GF-D8 (cell line): ENCODE measurements around the gene TSKU.

Experiments used
- DNase-seq: peaks from one replicate; lab custom pipeline; 2025; lab: John Stamatoyannopoulos, UW

The TSKU gene

GRCh38 chr11:76770642-76771445, 12.3 kb upstream of the TSKU start:
- DNase-seq = no peak

GRCh38 chr11:76771446-76772099, 11.6 kb upstream of the TSKU start:
- DNase-seq = no peak

- no peak for DNase-seq
Observed at GRCh38 chr11:76772100-76772782, 10.9 kb upstream of the TSKU start.

- DNase-seq = no peak
Observed at GRCh38 chr11:76772783-76773106, 10.4 kb upstream of the TSKU start.

- no peak for DNase-seq
Observed at GRCh38 chr11:76773921-76774361, 9.2 kb upstream of the TSKU start.

GRCh38 chr11:76776472-76776871, 6.7 kb upstream of the TSKU start:
- no peak for DNase-seq

GRCh38 chr11:76777305-76777704, 5.9 kb upstream of the TSKU start:
- no peak for DNase-seq

GRCh38 chr11:76777876-76778275, 5.3 kb upstream of the TSKU start:
- DNase-seq = no peak

GRCh38 chr11:76778874-76779273, 4.3 kb upstream of the TSKU start:
- no peak for DNase-seq

- no peak for DNase-seq
Observed at GRCh38 chr11:76781046-76781801, 1.9 kb upstream of the TSKU start.

- no peak for DNase-seq
Observed at GRCh38 chr11:76781807-76782530, 1.2 kb upstream of the TSKU start.

- DNase-seq = no peak
Observed at GRCh38 chr11:76782531-76783293, 444 bp upstream of the TSKU start.

GRCh38 chr11:76783896-76784813, 999 bp downstream of the TSKU start:
- DNase-seq = no peak

GRCh38 chr11:76785513-76785912, 2.4 kb downstream of the TSKU start:
- DNase-seq = no peak

GRCh38 chr11:76786016-76786415, 2.9 kb downstream of the TSKU start:
- no peak for DNase-seq

GRCh38 chr11:76786441-76787014, 3.4 kb downstream of the TSKU start:
- DNase-seq = no peak

GRCh38 chr11:76787271-76787670, 4.1 kb downstream of the TSKU start:
- no peak for DNase-seq

- no peak for DNase-seq
Observed at GRCh38 chr11:76787911-76788596, 4.9 kb downstream of the TSKU start.
